Osteoblast (primary cell): ENCODE data around the gene INVS. TPM values are rescaled to one million over a fixed set of nuclear protein-coding genes. Genes with fewer than 3 reads are reported as not detected.

Experiments
- DNase-seq: peaks from one replicate; pipeline ENCODE4 v3.0.0; 2011; ENCODE audit warnings: low spot score, mixed read lengths; ENCODE audit not compliant: insufficient read length; ENCODE audit errors: missing footprints
- H2AFZ ChIP-seq: 2 replicates; pipeline ENCODE4 v1.6.0; 2011; ENCODE audit warnings: mild to moderate bottlenecking, low read length
- H3K27ac ChIP-seq: 2 replicates; pipeline ENCODE4 v1.5.1; 2011; ENCODE audit warnings: mild to moderate bottlenecking, low read depth, low read length, moderate library complexity
- H3K27me3 ChIP-seq: 2 replicates; pipeline ENCODE4 v1.6.0; 2012; ENCODE audit warnings: mild to moderate bottlenecking, control low read depth, inconsistent platforms, low read length, moderate library complexity; ENCODE audit not compliant: insufficient read depth
- H3K36me3 ChIP-seq: 2 replicates; pipeline ENCODE4 v1.5.1; 2011; ENCODE audit warnings: mild to moderate bottlenecking, low read length, control low read depth, moderate library complexity; ENCODE audit not compliant: insufficient read depth
- H3K4me1 ChIP-seq: 2 replicates; pipeline ENCODE4 v1.5.1; 2011; ENCODE audit warnings: mild to moderate bottlenecking, low read length, control low read depth, moderate library complexity; ENCODE audit not compliant: insufficient read depth
- H3K4me2 ChIP-seq: 2 replicates; pipeline ENCODE4 v1.6.0; 2011; ENCODE audit warnings: mild to moderate bottlenecking, low read length; ENCODE audit not compliant: insufficient read depth
- H3K4me3 ChIP-seq: fragments of 200-600 bp; sonication (generic); 3 replicates; pipeline ENCODE4 v1.5.1; 2012; ENCODE audit warnings: mild to moderate bottlenecking, low read length, inconsistent platforms; ENCODE audit not compliant: insufficient read depth
- H3K79me2 ChIP-seq: 2 replicates; pipeline ENCODE4 v1.6.0; 2012; ENCODE audit warnings: mild to moderate bottlenecking, low read length, control low read depth, inconsistent platforms; ENCODE audit not compliant: insufficient read depth
- H3K9me3 ChIP-seq: 2 replicates; pipeline ENCODE4 v1.5.1; 2011; ENCODE audit warnings: low read depth, low read length, control low read depth
- H4K20me1 ChIP-seq: 2 replicates; pipeline ENCODE4 v1.6.0; 2012; ENCODE audit warnings: mild to moderate bottlenecking, low read length, control low read depth; ENCODE audit not compliant: insufficient read depth
- CTCF ChIP-seq: IDR thresholded peaks from 2 replicates; pipeline ENCODE4 v1.5.1; 2011; ENCODE audit warnings: mild to moderate bottlenecking, low read depth, low read length, moderate library complexity; ENCODE audit errors: extremely low read depth
- total RNA-seq: library from RNA; depleted of rRNA; stranded (reverse); fragments of >200 nt; gene quantifications from 2 replicates; pipeline ENCODE4 v1.2.3, GENCODE V29; 2012

Gene INVS
- total RNA-seq, 1 donor, result 27.1 TPM

DNA sequence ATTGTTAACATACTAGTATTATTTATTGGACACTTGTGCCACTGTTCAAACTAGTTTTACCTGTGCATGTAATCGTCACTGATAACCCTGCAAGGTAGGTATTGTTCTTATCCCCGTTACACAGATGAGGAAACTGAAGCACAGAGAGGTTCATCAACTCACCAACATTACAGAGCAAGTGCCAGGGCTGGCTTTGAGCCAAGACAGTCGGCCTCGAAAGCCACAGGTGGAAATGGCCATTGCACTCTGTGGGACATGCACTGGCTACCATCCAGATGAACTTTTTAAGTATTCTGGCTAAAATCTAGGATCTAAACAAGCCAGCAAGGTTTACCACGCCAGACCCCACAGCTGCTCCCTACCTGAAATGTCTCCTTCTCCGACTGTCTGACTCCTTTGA is 195.8 kb downstream of the INVS start:
- Histone ChIP-seq H3K4me3 (no peak overlapping the region), H3K36me3 (peaks cover 41% of the 10 kb centered on the region), H3K79me2 (no peaks in the 10 kb centered on the region)

GRCh38 chr9:100295240-100295639 is 196.2 kb downstream of the INVS start:
- H3K79me2 ChIP-seq, result no peaks in the 10 kb centered on the region

More for the DNA sequence above, 195.8 kb downstream of the INVS start:
- no peaks in the 10 kb centered on the region for H4K20me1 ChIP-seq
- no peak for DNase-seq
- H3K9me3 ChIP-seq, result no peaks in the 10 kb centered on the region
- H3K27me3 ChIP-seq, result no peaks in the 10 kb centered on the region
- no peak overlapping the region for H3K4me2 ChIP-seq
- TF ChIP-seq CTCF, result no peak
- no peak overlapping the region for H3K27ac ChIP-seq
- H3K4me1 ChIP-seq, result no peaks in the 10 kb centered on the region
- H2AFZ ChIP-seq, result no peak overlapping the region

DNA sequence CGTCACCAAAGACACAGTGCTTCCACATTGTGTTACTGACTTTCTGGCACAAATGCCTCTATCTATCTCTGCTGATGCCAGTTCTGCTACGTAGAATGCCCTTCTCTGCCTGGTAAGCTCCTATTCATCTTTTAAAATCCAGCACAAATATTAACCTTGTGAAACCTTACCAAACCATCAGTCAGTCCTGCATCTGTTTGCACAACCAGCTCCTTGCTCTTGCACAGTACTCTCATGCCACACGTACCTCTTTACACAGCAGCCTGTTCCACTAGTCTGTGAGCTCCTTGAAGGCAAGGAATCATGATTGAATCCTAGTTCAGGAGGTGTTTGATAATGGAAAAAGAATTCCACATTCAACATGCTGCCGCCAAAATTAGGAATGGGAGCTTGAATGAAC is 197.4 kb downstream of the INVS start:
- Histone ChIP-seq H3K79me2 (no peaks in the 10 kb centered on the region), H3K4me1 (no peaks in the 10 kb centered on the region), H4K20me1 (no peaks in the 10 kb centered on the region), H2AFZ (no peak overlapping the region), H3K9me3 (no peaks in the 10 kb centered on the region), H3K27me3 (no peaks in the 10 kb centered on the region), H3K4me3 (no peak overlapping the region), H3K27ac (no peak overlapping the region), H3K36me3 (peaks cover 51% of the 10 kb centered on the region), H3K4me2 (no peak overlapping the region)
- no peak for DNase-seq
- no peak for TF ChIP-seq CTCF

More at GRCh38 chr9:100295240-100295639, 196.2 kb downstream of the INVS start:
- H3K4me3 ChIP-seq, result no peak overlapping the region
- no peaks in the 10 kb centered on the region for H4K20me1 ChIP-seq
- no peak for DNase-seq
- peaks cover 45% of the 10 kb centered on the region for H3K36me3 ChIP-seq
- TF ChIP-seq CTCF, result no peak
- no peak overlapping the region for H2AFZ ChIP-seq
- H3K27me3 ChIP-seq, result no peaks in the 10 kb centered on the region
- no peak overlapping the region for H3K27ac ChIP-seq
- no peaks in the 10 kb centered on the region for H3K4me1 ChIP-seq
- H3K9me3 ChIP-seq, result no peaks in the 10 kb centered on the region
- H3K4me2 ChIP-seq, result no peak overlapping the region

DNA sequence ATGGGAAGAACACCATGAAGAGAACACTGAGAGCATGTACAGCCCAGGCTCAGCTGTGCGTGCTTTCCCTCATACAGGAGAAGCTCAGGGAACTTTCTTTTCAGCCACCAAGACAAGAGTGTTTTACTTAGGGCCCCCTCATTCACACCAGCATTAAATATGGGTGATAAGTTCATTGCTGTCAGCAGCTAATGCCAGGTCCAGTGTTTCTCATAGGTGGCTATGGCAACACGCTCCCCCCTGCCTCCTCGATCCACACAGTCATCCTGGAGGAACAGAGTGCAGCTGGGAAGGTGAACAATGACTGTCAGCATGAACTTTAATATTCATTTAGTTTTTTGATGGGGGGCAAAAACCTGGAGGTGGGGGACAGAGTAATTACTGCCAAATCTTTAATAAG is 199.3 kb downstream of the INVS start:
- H4K20me1 ChIP-seq, result no peaks in the 10 kb centered on the region
- peaks cover 1% of the 10 kb centered on the region for H3K79me2 ChIP-seq
- no peaks in the 10 kb centered on the region for H3K4me1 ChIP-seq
- H3K4me2 ChIP-seq, result no peak overlapping the region
- H3K9me3 ChIP-seq, result no peaks in the 10 kb centered on the region
- H3K4me3 ChIP-seq, result no peak overlapping the region
- no peak for DNase-seq
- no peaks in the 10 kb centered on the region for H3K27me3 ChIP-seq
- H3K36me3 ChIP-seq, result peaks cover 50% of the 10 kb centered on the region
- no peak overlapping the region for H2AFZ ChIP-seq
- TF ChIP-seq CTCF, result no peak
- no peak overlapping the region for H3K27ac ChIP-seq
